ENCODE measurements around the gene OGT.

Gene OGT

DNA sequence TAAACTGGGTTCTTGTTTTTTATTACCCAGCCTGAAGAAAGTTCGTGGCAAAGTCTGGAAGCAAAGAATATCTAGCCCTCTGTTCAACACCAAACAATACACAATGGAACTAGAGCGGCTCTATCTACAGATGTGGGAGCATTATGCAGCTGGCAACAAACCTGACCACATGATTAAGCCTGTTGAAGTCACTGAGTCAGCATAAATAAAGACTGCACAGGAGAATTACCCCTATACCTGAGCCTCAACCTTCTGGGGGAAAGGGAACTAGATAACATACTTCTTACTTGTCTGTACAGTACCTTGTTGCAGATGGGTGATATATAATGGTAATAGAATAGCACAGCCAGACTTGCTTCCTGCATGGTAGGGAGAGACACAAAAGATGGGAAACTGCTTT, 40.7 kb downstream of the OGT start:
- no peak overlapping the region for H3K27ac ChIP-seq
- TF ChIP-seq, protein P1, sequence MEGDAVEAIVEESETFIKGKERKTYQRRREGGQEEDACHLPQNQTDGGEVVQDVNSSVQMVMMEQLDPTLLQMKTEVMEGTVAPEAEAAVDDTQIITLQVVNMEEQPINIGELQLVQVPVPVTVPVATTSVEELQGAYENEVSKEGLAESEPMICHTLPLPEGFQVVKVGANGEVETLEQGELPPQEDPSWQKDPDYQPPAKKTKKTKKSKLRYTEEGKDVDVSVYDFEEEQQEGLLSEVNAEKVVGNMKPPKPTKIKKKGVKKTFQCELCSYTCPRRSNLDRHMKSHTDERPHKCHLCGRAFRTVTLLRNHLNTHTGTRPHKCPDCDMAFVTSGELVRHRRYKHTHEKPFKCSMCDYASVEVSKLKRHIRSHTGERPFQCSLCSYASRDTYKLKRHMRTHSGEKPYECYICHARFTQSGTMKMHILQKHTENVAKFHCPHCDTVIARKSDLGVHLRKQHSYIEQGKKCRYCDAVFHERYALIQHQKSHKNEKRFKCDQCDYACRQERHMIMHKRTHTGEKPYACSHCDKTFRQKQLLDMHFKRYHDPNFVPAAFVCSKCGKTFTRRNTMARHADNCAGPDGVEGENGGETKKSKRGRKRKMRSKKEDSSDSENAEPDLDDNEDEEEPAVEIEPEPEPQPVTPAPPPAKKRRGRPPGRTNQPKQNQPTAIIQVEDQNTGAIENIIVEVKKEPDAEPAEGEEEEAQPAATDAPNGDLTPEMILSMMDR (IDR thresholded peaks at IDR 0.05): no peak
- no peak for TF ChIP-seq ZFX (IDR thresholded peaks at IDR 0.05; ENCODE audit: borderline replicate concordance)

DNA sequence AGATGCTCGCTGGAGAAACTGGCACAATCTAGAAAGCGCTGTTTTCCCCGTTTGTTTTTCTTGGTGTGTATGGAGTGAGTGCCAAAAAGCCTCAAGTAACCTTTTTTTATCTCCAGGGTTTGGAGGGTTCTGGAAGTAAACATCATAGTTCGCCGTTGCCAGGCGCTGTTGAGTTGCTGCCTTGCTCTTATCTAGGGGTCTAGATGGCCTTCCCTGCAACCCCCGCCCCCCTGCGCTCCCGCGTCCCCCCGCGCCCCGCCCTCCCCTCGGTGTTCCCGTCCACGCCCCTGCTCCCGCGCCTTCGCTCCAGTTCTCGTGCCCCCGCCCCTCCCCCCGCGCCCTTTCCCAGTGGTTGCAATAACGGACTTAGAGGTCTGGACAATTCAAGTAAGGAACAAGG, 44.8 kb downstream of the OGT start:
- TF ChIP-seq, protein P1 (IDR thresholded peaks at IDR 0.05): no peak
- TF ChIP-seq ZFX (IDR thresholded peaks at IDR 0.05; ENCODE audit: borderline replicate concordance): no peak
- H3K27ac ChIP-seq: no peak overlapping the region

DNA sequence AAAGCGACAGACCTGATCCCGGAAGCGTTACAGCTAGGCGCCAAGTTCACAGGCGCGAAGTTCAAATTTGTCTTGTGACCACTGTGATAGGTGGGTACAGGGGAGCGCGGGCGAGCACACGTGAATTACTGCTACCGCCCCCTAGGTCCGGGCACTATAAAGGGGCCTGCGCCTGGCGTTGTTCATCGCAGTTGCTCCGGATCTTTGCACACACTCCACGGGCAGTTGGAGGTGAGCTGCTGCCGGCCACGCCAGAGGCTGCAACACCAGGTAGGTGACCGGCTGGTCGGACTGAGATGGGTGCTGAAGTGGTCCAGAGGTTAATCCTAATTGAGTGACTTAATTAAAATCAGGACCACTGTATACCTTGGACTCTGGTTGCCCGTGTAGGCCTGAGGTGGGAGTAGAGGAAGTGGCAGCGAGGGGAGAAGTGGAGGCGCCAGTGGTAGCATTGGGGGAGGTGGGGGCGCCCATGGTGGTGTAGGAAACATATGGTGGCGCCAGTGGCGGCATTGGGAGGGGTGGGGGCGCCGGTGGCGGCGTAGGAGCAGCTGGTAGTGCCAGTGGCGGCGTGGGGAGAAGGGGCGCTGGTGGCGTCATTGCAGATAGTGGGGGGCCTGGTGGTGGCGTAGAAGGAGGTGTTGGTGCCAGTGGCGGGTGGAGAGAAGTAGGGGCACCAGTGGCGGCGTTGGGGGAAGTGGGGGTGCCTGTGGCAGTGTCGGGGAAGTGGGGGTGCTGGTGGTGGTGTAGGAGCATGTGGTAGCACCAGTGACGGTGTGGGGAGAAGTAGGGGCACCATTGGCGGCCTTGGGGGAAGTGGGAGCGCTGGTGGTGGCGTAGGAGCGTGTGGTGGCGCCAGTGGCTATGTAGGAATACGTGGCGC, 45.6 kb downstream of the OGT start, which contains the start of gene GCNA:
Gene GCNA, plus strand, starts transcription at position 185 of the 883 bp plus-strand sequence. CDS start 2,385 bp downstream, outside the sequence.
- TF ChIP-seq, protein P1 (IDR thresholded peaks at IDR 0.05): no peak
- no peak for TF ChIP-seq ZFX (IDR thresholded peaks at IDR 0.05; ENCODE audit: borderline replicate concordance)
- H3K27ac ChIP-seq: no peak within 1 kb of the TSS

DNA sequence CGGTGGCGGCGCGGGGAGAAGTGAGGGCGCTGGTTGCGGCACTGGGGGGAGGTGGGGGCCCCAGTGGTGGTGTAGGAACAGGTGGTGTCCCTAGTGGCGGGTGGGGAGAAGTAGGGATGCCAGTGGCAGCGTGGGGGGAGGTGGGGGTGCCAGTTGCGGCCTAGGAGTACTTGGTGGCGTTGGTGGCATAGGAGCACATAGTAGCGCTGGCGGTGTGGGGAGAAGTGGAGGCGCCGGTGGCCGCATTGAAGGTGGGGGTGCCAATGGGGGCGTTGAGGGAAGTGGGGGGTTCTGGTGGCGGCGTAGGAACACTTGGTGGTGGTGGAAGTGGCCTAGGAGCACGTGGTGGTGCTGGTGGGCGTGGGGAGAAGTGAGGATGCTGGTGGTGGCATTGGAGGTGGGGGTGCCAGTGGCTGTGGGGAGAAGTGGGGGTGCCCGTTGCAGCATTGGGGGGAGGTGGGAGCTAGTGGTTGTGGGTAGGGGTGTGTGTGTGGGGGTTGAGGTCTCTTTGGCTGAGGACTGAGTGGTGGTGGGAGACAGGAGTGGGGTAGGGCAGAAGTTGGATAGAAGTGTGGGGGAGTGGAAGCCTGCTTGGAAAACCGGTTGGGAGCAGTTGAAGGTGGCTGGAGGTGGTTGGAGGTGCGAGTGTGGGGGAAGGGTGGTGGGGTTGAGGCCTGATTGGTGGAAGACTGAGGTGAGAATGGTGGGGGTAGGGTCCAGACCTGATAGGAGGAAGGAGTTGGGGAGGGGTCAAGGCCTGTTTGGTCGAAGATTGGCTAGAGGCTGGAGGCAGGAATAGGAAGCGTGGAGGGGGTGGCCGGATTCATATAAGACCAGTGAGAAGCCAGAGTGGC, 46.5 kb downstream of the OGT start:
- H3K27ac ChIP-seq: no peak overlapping the region
- no peak for TF ChIP-seq ZFX (IDR thresholded peaks at IDR 0.05; ENCODE audit: borderline replicate concordance)
- TF ChIP-seq, protein P1 (IDR thresholded peaks at IDR 0.05): no peak

DNA sequence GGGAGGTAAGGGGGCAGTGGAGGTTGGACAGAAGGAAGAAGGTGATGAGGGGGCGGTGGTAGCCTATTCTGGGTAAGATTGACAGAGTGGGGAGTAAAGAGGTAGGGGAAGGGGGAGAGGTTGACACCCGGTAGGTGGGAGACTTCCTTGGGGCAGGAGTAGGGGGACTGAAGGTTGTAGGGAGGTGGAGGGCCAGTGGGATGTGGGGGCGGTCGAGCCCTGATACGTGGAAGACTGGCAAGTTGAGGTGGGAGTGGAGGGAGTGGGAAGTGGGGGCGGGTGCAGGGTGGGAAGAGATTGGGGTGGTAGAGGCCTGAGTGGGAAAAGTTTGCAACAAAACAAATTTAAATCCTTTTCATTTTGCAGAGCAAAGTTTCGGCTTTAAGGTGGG, 47.1 kb downstream of the OGT start:
- H3K27ac ChIP-seq: no peak overlapping the region
- TF ChIP-seq ZFX (IDR thresholded peaks at IDR 0.05; ENCODE audit: borderline replicate concordance): no peak
- TF ChIP-seq, protein P1 (IDR thresholded peaks at IDR 0.05): no peak

DNA sequence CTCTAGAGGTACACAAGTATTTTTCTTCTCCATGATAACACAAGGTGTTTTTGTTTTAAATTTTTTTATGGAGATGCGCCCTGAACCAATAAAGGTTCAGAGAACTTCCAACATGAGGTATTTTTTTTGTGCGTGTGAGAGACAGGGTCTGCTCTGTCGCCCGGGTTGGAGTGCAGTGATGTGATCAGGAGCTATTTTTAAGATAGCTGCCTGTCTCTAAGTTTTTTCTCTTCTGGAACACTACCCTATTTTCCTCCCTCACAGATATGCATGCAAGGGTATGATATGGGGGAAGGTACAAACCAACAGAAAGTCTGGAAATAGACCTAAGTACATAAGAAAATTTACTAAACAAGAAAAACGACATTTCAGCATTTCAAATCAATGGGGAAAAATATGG, 48.3 kb downstream of the OGT start:
- H3K27ac ChIP-seq: no peak overlapping the region
- TF ChIP-seq, protein P1 (IDR thresholded peaks at IDR 0.05): no peak
